SU-DHL-6 (cell line): Measurements from ENCODE around the gene ALK.

ENCODE experiments used
- EZH2phosphoT487 ChIP-seq: fragments of 200-600 bp; sonication (generic), shearing (Covaris generic); conservative IDR thresholded peaks from 2 replicates; pipeline ENCODE4 v1.6.1; 2018; ENCODE audit warnings: mild to moderate bottlenecking, antibody characterized with exemption, low read length, moderate library complexity, mixed read lengths
- TF ChIP-seq, protein P1 (sequence below): fragments of 200-600 bp; sonication (generic); IDR thresholded peaks from one replicate; pipeline ENCODE4 v1.5.1; 2017; ENCODE audit warnings: antibody characterized with exemption, mild to moderate bottlenecking, low read length, moderate library complexity; ENCODE audit not compliant: insufficient read depth, poor library complexity, severe bottlenecking

DNA sequence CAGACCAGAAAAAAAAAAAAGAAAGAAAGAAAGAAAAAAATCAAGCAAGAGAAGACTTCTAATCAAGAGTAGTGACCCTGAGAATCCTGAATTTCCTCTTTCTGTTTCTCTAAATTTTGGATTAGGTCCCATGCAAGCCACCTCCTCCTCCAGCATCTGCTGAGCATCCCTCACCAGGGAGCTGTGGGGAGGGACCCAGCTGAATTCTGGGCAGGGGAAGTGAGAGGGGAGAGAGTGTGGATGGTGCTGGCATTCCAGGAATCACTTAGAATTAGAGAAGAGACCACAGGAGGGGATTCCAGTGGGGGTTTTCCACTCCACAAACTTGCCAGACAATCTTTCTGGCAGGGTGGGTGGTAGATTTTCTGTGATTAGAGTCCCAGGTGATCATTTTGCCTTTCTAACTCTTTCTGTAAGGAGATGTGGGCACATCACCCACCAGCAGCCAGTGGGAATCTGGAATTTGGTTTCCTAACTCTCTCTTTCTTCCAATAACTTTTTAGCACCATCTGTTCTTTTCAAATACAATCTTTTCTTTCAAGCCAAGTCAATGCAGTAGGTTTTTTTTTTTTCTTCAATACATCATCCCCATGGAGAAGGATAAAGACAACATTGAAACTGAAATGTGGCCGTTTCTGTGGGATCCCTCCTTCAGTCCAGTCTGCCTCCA is 526.9 kb downstream of the ALK start:
- TF ChIP-seq, protein P1, sequence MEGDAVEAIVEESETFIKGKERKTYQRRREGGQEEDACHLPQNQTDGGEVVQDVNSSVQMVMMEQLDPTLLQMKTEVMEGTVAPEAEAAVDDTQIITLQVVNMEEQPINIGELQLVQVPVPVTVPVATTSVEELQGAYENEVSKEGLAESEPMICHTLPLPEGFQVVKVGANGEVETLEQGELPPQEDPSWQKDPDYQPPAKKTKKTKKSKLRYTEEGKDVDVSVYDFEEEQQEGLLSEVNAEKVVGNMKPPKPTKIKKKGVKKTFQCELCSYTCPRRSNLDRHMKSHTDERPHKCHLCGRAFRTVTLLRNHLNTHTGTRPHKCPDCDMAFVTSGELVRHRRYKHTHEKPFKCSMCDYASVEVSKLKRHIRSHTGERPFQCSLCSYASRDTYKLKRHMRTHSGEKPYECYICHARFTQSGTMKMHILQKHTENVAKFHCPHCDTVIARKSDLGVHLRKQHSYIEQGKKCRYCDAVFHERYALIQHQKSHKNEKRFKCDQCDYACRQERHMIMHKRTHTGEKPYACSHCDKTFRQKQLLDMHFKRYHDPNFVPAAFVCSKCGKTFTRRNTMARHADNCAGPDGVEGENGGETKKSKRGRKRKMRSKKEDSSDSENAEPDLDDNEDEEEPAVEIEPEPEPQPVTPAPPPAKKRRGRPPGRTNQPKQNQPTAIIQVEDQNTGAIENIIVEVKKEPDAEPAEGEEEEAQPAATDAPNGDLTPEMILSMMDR, result no peak
- no peak for TF ChIP-seq EZH2phosphoT487
